ENCODE data around the gene IGSF3.
A peak's percentile ranks its signal among the peaks of the same experiment; 100 is the strongest.

The IGSF3 gene

DNA sequence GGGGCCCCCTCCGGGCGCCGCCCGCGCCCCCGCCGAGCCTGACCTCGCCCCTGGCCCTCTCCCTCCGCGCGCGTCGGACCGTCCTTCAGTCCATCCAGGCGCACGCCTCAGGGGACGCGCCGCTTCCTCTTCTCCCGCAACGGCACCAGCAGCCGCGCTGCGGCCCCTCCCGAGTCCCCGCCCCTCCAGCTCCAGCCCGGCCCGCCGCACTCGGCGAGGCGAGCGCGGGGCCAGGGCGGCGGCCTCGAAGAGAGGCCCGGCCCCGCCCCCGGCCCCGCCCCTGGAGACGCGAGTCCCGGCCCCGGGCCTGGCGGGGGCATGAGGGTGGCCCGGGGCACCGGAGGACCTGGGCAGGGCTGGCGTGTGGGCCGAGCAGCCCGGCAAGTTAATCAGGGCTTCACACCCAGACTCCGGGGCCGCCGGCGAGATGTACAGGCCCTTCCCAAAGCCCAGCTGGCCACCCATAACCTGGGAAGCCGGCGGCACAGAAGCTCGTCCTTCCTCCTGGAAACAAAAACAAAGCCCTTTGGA lies at the start of gene IGSF3:
Gene IGSF3 (minus strand): TSS at position 159 of the 531 bp plus-strand sequence. CDS start 1,407 bp downstream, outside the sequence.
- DNase-seq = peak; percentile 51

DNA sequence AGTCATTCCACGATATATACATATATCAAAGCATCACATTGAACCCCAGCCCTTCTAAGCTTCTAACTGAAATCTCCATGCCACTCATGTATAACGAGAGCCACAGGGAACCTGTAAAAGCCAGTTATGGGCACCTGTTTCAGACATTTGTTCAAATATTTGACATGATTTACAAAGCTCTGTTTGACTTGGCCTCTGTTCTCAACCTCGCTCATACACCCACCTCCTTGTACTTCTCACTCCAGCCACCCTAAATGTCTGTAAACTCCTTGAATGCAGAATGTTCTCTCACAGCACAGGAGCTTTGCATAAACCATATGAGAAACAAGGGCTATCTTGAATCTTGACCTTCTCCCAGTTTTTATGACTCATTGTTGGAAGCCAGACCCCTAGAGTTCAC lies 49.8 kb upstream of the IGSF3 start:
- no peak for DNase-seq

DNA sequence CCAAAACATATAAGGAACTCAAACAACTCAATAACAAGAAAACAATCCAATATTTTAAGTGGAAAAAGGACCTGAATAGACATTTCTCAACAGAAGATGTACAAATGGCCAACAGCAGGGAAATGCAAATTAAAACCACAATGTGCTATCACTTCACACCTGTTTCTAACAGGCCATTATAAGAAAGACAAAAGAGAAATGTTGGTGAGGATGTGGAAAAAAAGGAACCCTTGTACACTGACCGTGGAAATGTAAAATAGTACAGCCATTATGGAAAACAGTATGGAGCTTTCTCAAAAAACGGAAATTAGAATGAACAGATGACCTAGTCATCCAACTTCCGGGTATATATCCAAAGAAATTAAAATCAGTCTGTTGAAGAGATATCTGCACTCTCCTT lies 48.9 kb upstream of the IGSF3 start:
- DNase-seq = no peak

DNA sequence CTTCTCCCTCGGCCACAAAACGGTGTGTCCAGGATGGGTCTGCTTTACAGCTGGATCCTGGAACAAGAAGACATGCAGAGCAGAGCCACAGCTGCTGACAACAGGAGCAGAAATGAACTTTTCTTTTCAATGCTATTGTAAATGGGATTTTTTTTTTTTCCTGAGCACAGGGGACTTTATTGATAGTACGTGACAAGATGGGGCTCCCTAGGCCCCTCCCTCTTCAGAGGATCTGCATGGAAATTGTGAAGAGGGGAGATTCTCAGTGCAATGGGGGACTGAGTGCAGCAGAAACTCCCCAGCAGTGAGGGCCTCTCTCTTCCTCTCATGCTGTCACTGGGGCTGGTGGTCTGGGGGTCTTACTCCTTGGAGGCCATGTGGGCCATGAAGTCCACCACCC lies 45.9 kb upstream of the IGSF3 start:
- no peak for DNase-seq

DNA sequence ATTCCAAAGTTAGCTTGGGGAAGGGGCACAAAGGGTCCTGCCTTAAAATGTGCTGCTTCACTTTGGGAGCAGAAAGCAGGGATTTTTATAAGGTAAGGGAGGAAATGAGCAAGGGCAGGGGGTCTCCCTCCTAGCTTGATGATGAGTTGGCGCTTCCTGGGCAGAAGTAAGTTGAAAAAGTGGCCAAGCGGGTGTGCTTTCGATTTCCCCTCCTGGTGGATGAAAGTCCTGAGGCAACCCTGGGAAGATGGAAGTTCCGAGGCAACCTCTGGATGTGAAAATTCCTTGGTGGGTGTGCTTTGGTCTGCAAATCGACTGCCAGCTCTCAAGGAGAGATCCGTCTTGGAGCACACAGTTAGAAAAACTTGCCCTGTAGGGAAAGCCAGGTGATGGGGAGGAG lies 45.0 kb upstream of the IGSF3 start:
- DNase-seq = no peak

DNA sequence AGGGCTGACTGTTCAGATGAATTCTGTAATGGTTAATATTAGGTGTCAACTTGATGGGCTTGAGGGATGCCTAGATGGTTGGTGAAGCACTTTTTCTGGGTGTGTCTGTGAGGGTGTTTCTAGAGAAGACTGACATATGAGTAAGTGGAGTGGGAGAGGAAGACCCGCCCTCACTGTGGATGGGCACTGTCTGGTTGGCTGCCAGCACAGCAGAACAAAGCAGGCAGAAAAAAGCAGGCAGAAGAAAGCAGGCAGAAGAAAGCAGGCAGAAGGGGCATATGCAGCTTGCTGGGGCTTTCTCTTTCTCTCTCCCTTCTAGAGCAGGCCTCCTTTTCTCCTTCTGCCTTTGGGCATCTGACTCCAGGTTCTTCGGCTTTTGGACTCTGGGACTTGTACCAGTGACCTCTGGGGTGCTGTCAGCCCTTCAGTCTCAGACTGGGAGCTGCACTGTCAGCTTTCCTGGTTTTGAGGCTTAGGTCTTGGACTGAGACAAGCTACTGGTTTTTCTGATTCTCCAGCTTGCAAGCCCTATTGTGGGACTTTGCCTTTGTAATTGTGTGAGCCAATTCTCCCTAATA lies 43.8 kb upstream of the IGSF3 start:
- DNase-seq = no peak

DNA sequence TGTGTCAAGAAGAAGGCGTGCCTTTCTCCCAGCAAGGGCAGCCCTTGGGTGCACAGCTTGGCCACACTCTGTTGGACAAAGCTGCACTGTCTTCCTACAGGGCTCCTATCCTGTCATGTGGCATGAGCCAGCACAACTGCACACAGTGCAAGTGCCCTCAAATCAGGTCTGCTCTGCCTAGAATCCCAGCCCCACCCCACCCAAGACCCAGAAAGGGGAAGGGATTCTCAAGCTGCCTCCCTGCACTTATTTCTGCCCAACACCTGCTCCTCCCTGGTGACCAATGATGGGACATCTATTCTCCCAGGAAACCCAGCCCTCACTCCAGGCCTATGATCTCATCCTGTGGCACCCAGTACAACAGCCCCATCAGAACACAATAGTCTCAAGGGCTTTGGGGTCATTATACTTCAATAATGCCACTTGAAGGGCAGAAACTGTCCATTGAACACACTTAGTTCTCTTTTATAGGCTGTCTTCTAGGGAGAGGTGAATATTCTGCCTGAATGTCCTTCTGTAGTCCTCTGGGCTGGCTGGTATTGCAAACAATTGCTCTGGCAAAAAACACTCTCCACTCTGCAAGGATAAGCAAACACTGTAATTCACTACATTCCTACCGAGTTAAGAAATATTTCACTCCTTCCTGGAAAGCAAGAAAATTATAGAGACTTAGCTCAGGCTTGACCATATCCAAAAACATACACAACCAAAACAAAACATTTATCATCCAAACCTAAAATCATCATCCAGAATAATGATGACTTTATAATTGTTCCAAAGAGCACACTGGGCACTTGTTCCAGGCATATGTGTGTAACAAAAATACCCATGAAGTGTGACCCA lies 43.1 kb upstream of the IGSF3 start:
- no peak for DNase-seq

DNA sequence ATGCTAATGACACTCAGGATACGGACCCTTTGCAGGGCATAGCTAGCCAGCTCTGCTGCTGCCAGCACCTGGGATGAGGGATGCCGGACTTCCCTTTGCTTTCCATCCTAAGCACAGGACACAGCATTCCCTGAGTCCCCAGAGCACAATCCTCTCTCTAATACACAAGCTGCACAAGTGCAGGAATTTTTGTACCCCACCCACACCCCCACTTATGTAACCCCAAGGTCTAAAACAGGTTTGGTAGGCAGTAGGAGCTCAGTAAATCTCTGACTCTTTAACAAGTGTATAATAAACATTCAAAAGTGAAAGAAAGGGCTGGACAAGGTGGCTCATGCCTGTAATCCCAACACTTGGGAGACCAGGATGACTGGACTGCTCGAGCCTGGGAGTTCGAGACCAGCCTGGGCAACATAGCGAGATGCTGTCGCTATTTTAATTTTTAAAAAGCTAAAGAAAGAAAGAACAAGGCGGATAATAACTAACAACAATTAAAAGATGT lies 42.2 kb upstream of the IGSF3 start:
- no peak for DNase-seq

DNA sequence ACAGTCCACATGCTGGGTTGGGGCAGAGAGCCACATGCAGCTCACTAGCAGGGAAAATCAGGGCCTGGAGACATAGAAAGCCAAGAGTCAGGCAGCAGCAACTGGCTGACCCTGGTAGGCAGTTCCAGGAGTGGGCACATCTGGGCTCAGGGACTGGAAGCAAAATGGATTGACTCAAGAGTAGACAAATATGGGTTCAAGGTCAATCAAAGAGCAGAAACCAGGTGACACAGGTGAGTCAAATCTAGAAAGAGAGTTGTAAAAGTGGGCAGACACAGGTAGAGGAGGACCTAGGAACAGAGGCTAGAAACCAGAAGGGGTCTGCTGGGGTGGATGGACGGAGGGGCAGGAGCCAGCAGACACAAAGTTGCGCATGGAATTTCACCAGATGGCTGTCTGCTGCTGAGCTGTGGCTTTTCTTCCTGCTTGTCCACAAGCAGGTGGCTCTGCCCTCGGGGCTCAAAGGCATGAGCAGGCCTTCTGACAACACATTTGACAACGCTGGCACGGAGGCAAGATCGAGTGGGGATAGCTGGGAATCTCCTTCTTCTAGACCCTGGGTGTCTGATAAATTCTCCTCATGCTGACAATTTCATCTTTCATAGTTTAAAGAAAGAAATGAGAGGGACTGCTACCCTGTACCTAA lies 40.8 kb upstream of the IGSF3 start:
- no peak for DNase-seq

DNA sequence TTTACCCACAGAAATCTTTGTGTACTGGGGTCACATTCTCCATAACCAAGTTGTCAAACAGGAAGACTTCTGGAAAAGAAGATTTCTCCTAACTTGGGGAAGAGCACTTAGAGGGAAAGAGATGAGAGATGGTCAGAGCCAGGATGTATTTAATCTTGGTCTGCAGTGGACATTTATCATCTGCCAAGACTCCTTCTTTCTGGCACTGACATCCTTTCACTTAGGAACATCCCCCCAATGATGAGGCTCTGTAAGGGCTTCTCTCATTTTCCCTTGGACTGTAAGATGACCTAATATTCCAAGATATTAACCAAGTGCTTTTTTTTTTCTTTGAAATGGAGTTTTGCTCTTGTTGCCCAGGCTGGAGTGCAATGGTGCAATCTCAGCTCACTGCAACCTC lies 39.3 kb upstream of the IGSF3 start:
- DNase-seq = no peak

DNA sequence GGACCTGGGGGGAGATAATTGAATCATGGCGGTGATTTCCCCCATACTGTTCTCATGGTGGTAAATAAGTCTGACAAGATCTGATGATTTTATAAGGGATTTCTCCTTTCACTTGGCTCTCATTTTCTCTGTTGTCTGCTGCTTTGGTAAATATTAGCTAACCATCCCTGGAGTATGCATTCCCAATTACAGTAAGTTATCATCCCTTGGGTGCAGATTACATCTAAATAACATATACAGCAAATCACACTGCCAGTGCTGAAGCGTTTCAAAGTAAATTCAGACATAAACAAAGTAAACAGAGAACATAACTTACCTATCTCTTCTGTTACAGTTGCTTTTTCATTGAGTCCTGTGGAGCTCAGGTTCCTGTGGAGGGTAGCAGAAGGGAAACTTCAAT lies 38.6 kb upstream of the IGSF3 start:
- DNase-seq = no peak

DNA sequence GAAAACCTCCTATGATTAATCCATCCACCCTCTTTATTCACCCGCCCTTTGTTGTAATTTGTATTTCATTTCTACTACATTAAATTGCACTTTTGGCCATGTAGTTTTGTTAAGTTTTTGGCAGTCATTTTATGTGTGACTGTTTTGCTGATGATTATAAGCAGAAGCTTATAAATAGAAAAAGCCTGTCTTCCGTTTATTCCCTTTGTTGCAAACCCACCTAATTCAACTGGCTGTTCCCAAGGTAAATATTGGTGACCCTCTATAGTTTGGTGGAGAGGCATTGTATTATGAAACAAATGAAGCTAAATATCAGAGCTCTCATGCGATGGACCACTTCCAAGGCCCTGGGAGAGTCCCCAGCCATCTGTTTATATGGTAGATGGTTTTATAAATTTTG lies 36.7 kb upstream of the IGSF3 start:
- DNase-seq = no peak

DNA sequence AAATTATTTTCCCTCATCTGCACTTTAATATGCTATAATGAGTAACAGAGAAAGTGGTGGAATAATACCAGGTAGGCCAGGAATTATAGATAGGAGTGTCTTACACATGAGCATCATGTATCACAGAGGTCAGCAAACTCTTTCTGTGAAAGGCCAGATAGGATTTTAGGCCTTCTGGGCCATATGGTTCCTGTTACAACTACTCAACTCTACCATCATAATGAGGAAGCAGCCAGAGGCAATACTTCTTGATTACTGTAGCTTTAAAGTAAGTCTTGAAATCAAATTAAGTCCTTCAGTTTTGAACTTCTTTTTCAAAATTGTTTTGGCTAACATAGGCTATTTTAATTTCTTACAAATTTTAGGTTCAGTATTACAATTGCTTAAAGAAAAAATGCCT lies 32.1 kb upstream of the IGSF3 start:
- no peak for DNase-seq

DNA sequence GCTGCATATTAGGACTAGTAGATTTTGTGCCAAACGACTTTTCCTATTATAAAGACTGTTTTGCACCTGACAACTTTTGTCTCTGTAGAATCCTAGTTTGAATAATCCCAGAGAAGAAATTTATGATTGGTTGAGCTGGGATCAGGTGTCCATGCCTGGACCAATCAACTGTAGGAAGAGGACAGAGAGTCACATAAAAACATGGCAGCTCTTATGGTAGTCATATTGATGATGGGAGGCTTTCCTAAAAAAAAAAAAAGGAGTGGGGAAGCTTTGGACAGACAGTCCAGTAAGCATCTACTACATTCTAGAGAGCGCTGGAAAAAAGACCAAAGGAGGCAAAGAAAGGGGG lies 30.7 kb upstream of the IGSF3 start:
- DNase-seq = no peak

DNA sequence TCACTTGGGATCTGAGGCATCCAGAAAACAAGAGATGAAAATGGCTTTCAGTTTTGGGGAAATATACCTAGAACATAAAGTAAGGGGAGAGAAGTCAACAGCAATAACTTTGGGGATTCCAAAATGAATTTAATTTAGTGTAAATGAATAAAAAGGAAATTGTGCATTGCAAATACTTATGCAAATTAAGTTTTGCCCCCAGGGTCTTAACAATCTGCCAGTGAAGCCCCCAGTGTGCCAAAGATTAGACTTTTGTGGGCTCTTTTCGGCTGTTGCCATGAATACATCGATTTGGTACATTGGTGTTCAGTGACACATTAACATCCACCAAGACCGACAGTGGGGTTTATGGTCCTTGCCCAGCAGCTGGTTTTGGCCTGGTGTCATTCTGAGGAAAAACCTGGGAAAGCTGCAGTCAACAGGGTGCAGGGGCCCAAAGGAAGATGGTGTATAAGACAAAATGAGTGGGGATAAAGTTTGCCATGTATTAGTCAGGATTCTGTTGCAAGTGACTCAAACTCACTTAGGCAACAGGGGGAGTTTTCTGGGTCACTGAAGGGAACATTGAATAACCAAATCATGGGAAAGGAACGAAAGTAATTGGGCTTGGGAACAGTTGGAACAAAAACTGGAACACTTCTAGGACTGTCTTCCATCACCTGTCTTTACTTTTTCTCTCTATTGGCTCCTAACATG lies 30.2 kb upstream of the IGSF3 start:
- no peak for DNase-seq

DNA sequence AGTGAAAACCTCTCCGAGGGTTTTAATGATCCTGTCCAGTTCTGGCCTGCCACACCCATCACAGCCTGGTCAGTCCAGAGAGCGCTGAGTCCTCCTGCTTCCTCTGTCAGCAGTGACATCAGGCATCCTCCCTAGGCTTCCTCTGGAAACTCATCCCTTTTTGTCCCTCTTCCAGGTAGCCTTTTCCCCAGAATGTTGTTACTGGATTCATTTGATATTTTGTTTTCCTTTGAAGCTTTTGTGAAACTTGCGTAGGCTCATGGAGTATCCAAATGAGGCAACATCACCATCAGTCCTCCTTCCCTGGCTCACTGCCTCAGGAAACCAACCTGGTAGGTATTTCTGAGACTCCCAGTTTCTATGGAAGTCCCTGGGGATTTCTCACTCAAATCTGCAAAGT lies 27.0 kb upstream of the IGSF3 start:
- DNase-seq = no peak

DNA sequence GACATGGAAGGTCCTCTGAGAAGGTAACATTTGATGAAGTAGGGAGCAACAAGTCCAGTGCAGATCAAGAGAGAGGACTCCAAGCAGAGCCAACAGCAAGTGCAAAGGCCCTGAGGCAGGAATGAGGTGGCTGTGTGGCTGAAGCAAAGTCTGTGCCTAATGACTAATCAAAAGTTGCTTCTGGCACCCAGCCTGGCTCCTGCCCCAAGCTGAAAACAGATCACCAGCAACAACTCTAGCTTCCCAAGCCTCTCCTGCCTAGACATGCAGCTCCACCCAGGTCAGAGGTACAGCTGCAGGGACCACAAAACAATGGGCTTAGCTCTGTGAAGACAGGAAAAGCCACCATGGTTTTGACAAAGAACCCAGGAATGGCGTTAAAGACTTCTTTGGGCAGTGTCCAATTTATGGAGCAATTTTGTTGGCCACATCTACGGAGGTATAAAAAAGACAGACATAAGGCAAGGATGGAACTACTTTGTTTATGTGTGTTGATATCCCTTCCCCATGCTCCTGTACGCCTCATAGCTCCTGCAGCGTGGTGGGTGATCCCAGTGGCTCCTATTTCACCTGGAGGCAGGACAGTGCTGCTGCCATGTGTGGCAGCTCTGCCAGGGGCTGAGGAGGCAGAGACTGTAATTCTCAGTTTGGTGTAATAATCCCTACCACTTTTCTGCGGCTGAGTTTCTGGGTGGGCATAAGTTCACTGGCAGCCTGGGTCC lies 26.4 kb upstream of the IGSF3 start:
- DNase-seq = peak; percentile 57

DNA sequence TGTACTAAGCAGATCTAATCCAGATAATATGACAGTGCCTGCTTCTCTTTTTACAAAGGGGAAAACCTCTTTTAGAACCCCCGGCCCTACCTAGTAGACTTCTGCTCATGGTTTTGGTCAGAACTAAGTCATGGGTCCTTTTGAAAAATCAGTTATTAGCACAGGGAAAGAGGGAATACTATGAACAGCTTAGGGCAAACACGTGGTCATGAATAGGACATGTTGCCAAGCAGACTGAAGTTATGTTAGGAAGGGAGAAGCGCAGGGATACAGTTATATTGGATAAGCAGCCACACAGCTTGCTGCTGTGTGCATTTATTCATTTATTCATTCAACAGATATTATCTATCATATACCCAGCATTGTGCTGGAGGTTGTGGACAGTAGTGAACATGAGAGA lies 25.3 kb upstream of the IGSF3 start:
- DNase-seq = no peak

DNA sequence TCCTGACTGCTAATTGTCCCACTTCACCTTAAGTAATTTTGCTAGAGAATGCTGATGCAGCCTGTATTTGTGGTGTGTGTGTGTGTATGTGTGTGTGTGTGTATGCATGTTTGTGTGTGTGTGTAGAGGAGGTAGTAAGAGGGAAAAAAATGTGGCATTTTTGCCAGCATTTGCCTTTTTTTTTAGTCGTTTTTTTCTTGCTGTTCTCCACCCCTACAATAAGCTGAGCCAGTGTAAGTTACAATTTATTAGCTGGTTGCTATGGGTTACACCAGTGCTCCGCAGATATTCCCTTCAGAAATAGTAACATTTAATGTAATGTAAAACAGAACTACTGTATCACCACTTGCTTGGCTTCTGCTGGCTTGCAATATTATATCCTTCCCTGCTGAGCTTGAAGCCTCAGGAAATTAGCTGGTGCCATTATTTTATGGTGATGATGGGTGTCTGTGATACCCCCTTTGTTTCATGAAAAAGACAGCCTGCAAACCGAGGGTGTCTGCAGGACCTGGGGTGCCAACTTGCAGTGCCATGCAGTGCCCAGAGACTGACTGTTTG lies 23.4 kb upstream of the IGSF3 start:
- DNase-seq = no peak

DNA sequence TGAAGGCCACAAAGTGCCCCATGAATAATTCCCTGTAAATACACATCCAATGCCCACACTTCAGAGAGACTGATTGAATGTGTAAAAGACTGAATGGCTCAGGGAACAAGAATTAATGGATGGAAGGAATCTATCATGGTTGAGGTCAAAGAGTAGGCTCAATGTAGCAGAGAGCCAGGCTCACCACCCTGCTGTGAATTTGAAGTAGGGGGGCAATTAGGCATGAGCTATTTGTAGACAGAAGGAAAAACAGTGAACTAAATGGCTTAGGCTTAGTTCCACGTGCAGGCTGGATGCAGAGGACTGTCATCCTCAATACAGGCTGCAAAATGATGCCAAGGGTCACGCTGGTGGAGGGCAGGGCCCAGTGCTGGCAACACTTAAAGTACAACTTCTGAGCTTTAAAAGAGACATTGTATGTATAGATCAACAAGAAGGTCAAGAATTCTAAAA lies 22.9 kb upstream of the IGSF3 start:
- no peak for DNase-seq

DNA sequence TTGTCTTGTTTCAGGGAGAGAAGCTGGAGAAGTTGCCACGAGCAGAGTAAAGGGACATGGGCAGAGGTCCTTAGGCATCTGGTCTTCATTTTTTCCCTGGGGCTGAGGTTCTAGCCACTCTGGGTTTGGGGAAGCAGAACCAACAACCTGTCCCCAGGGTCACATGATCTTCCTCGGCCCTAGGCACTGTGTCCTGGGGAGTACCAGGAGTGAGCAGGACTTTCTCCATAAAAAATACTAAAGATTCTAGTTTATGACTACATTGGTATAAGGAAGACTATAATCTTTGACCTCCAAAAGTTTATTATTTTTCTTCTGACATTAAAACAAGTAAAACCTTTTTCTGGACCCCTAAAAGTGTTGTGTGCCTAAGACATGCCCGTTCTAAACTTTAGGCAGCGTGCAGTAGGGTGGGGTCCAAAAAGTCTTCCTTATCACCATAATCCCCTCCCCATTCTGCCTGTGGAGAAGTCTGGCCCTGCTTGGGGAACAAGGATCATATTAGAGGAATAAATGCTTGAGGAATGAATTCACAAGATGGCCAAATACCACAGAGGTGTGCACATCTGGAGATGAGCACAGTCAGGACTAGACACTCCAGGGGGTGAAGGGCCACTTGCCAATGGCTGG lies 19.3 kb upstream of the IGSF3 start:
- DNase-seq = no peak

DNA sequence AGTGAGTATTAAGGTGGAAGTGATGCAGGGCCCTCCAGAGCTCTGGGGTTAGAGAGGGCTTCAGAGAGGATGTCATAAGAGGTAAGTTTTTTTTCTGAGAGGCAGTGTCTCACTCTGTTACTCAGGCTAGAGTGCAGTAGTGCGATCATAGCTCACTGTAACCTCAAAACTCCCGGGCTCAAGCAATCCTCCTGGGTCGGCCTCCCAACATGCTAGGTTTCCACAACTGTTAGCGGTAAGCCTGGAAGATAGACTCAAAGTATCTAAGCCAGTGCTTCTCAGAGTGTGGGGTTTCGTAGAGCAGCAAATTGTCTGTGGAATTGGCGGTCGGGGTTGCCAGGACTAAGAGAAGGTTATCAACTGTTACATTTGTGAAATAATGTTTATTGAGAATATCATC lies 18.6 kb upstream of the IGSF3 start:
- DNase-seq = no peak
